ENCODE results near the gene GALNT15.

Gene GALNT15

GRCh38 chr3:16176391-16177030, 2.0 kb downstream of the GALNT15 start:
- H4K8ac ChIP-seq (ENCODE audit: low read length), result peak overlapping the region; percentile 73
- no peaks in the 10 kb centered on the region for H3K27me3 ChIP-seq (ENCODE audit: control insufficient read depth in 1 of 2, insufficient read depth in 1 of 2, low read length in 2 of 2)
- no peak overlapping the region for H3K23ac ChIP-seq (ENCODE audit: low read length in 2 of 2)
- no peak overlapping the region for H2BK5ac ChIP-seq (ENCODE audit: low read depth, low read length, poor library complexity, severe bottlenecking)
- 88% methylated on average over 6 of the region's 6 CpGs for WGBS
- no peaks in the 10 kb centered on the region for H3K79me1 ChIP-seq (replicated peaks; ENCODE audit: low read length, poor library complexity, severe bottlenecking)
- peak overlapping the region; percentile 5 for H2AFZ ChIP-seq (ENCODE audit: low read depth, low read length)
- H3K9me3 ChIP-seq (ENCODE audit: control insufficient read depth, low read length), result no peaks in the 10 kb centered on the region
- H2BK120ac ChIP-seq (ENCODE audit: low read depth, low read length), result peak overlapping the region; percentile 36
- H3K4me2 ChIP-seq (ENCODE audit: low read length, poor library complexity, severe bottlenecking), result no peak overlapping the region
- peak overlapping the region; percentile 12 for H2BK15ac ChIP-seq (ENCODE audit: low read depth, poor library complexity, severe bottlenecking)
- no peak overlapping the region for H2AK5ac ChIP-seq (ENCODE audit: low read length, severe bottlenecking)
- no peak overlapping the region for H3K27ac ChIP-seq (ENCODE audit: low read length, poor library complexity, severe bottlenecking)
- DNase-seq, result no peak
- H2BK12ac ChIP-seq (ENCODE audit: low read length in 2 of 2), result peak overlapping the region; percentile 75 to 79
- H3K14ac ChIP-seq (ENCODE audit: low read length in 2 of 2), result peak overlapping the region in 1 of 2 experiments; percentile 61
- peak overlapping the region; percentile 87 for H3K9ac ChIP-seq (ENCODE audit: low read length)
- peak overlapping the region; percentile 82 for H4K91ac ChIP-seq (ENCODE audit: low read length)
- H3K36me3 ChIP-seq (ENCODE audit: control insufficient read depth in 1 of 2, insufficient read depth in 2 of 2, low read depth in 1 of 2, low read length in 2 of 2), result peaks cover 0 to 16% of the 10 kb centered on the region in 2 experiments
- peak overlapping the region; percentile 19 to 37 for H3K18ac ChIP-seq (ENCODE audit: low read depth in 1 of 2, low read length in 2 of 2)
- peaks cover 14% of the 10 kb centered on the region for H3K4me1 ChIP-seq (ENCODE audit: control insufficient read depth, insufficient read depth, low read depth, low read length)
- H3K4ac ChIP-seq (ENCODE audit: low read depth in 1 of 2, low read length in 2 of 2), result peak overlapping the region in 1 of 2 experiments; percentile 26
- H3K4me3 ChIP-seq (ENCODE audit: insufficient read depth in 1 of 2, low read depth in 1 of 2, low read length in 2 of 2), result peak overlapping the region in 1 of 2 experiments; percentile 79

- no peak overlapping the region for H3K4ac ChIP-seq (ENCODE audit: low read depth in 1 of 2, low read length in 2 of 2)
- H3K79me1 ChIP-seq (replicated peaks; ENCODE audit: low read length, poor library complexity, severe bottlenecking), result no peaks in the 10 kb centered on the region
- H3K4me1 ChIP-seq (ENCODE audit: control insufficient read depth, insufficient read depth, low read depth, low read length), result peaks cover 14% of the 10 kb centered on the region
- no peak overlapping the region for H2BK5ac ChIP-seq (ENCODE audit: low read depth, low read length, poor library complexity, severe bottlenecking)
- no peak overlapping the region for H2BK12ac ChIP-seq (ENCODE audit: low read length in 2 of 2)
- no peak overlapping the region for H4K91ac ChIP-seq (ENCODE audit: low read length)
- no peak overlapping the region for H2AFZ ChIP-seq (ENCODE audit: low read depth, low read length)
- no peaks in the 10 kb centered on the region for H3K9me3 ChIP-seq (ENCODE audit: control insufficient read depth, low read length)
- H3K4me2 ChIP-seq (ENCODE audit: low read length, poor library complexity, severe bottlenecking), result no peak overlapping the region
- peak overlapping the region in 1 of 2 experiments; percentile 79 for H3K4me3 ChIP-seq (ENCODE audit: insufficient read depth in 1 of 2, low read depth in 1 of 2, low read length in 2 of 2)
- no peak for DNase-seq
- H2BK120ac ChIP-seq (ENCODE audit: low read depth, low read length), result no peak overlapping the region
- no peak overlapping the region for H3K14ac ChIP-seq (ENCODE audit: low read length in 2 of 2)
- no peak overlapping the region for H2BK15ac ChIP-seq (ENCODE audit: low read depth, poor library complexity, severe bottlenecking)
- 96% methylated on average over 4 of the region's 4 CpGs for WGBS
- no peak overlapping the region for H3K23ac ChIP-seq (ENCODE audit: low read length in 2 of 2)
- H3K18ac ChIP-seq (ENCODE audit: low read depth in 1 of 2, low read length in 2 of 2), result peak overlapping the region in 1 of 2 experiments; percentile 4
- no peak overlapping the region for H2AK5ac ChIP-seq (ENCODE audit: low read length, severe bottlenecking)
- H3K9ac ChIP-seq (ENCODE audit: low read length), result peak overlapping the region; percentile 87
- H3K36me3 ChIP-seq (ENCODE audit: control insufficient read depth in 1 of 2, insufficient read depth in 2 of 2, low read depth in 1 of 2, low read length in 2 of 2), result peaks cover 0 to 18% of the 10 kb centered on the region in 2 experiments
- H3K27me3 ChIP-seq (ENCODE audit: control insufficient read depth in 1 of 2, insufficient read depth in 1 of 2, low read length in 2 of 2), result no peaks in the 10 kb centered on the region
- no peak overlapping the region for H4K8ac ChIP-seq (ENCODE audit: low read length)
- no peak overlapping the region for H3K27ac ChIP-seq (ENCODE audit: low read length, poor library complexity, severe bottlenecking)
Observed at GRCh38 chr3:16177382-16177781, 2.9 kb downstream of the GALNT15 start.

DNA sequence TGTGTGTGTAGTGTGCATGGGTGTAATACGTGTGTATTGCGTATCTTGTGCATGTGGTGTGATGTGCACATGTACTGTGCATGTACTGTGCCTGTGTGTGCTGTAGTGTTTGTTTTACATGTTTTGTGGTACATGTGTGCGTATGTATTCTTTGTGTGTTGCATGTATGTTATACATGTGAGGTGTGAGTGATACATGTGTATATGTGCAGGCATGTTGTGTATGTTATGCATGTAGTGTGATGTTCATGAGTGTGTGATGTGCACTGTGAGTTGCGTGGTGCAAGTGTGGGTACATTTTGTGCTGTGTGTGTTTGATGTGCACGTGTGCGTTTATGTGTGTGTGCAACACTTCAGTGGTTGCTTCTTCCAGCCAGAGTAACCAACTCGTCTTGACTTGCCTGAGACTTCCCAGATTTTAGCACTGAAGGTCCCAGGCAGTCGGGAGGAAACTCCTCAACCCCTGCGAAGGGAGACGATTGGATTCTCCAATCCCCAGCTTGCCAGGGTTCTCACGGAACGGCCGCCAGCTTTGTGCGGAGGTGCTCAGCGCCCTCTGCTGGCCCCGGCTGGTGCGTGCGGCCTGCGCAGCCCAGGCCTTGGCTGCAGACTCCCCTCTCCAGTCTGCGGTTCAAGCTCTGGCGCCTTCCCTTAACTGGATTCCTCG, 3.6 kb downstream of the GALNT15 start:
- Histone ChIP-seq H3K4me3 (ENCODE audit: insufficient read depth in 1 of 2, low read depth in 1 of 2, low read length in 2 of 2) (peak overlapping the region in 1 of 2 experiments; percentile 79), H4K8ac (ENCODE audit: low read length) (no peak overlapping the region), H3K79me1 (replicated peaks; ENCODE audit: low read length, poor library complexity, severe bottlenecking) (no peaks in the 10 kb centered on the region), H3K27me3 (ENCODE audit: control insufficient read depth in 1 of 2, insufficient read depth in 1 of 2, low read length in 2 of 2) (no peaks in the 10 kb centered on the region), H4K91ac (ENCODE audit: low read length) (no peak overlapping the region), H3K4me1 (ENCODE audit: control insufficient read depth, insufficient read depth, low read depth, low read length) (peaks cover 14% of the 10 kb centered on the region), H2BK15ac (ENCODE audit: low read depth, poor library complexity, severe bottlenecking) (no peak overlapping the region), H2BK5ac (ENCODE audit: low read depth, low read length, poor library complexity, severe bottlenecking) (no peak overlapping the region), H3K9ac (ENCODE audit: low read length) (peak overlapping the region; percentile 87), H3K27ac (ENCODE audit: low read length, poor library complexity, severe bottlenecking) (no peak overlapping the region), H3K23ac (ENCODE audit: low read length in 2 of 2) (no peak overlapping the region), H3K9me3 (ENCODE audit: control insufficient read depth, low read length) (no peaks in the 10 kb centered on the region), H2BK120ac (ENCODE audit: low read depth, low read length) (no peak overlapping the region), H3K4me2 (ENCODE audit: low read length, poor library complexity, severe bottlenecking) (no peak overlapping the region), H3K36me3 (ENCODE audit: control insufficient read depth in 1 of 2, insufficient read depth in 2 of 2, low read depth in 1 of 2, low read length in 2 of 2) (peaks cover 0 to 25% of the 10 kb centered on the region in 2 experiments), H2BK12ac (ENCODE audit: low read length in 2 of 2) (peak overlapping the region; percentile 2 to 88), H2AK5ac (ENCODE audit: low read length, severe bottlenecking) (no peak overlapping the region), H3K4ac (ENCODE audit: low read depth in 1 of 2, low read length in 2 of 2) (peak overlapping the region in 1 of 2 experiments; percentile 76), H3K18ac (ENCODE audit: low read depth in 1 of 2, low read length in 2 of 2) (peak overlapping the region in 1 of 2 experiments; percentile 88), H2AFZ (ENCODE audit: low read depth, low read length) (peak overlapping the region; percentile 57), H3K14ac (ENCODE audit: low read length in 2 of 2) (peak overlapping the region in 1 of 2 experiments; percentile 95)
- DNase-seq, result peak; percentile 88
- WGBS, result 24% methylated on average over 22 of the region's 22 CpGs

DNA sequence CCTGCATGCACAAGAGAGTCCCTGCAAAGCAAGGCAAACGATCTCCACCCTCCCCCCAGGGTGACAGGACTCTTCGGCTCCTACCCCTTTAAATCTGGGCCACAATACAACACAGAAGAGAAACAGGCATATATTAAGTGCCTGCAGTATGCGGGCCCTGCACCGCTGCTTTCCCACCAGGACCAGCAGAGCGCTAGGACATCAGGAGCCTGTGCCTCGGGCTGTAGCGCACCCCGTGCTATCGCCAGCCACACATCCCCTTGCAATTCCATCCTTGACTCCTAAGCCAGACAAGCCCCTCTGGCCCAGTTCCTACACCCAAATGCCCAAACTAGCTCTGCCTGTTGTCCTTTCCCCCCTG, 4.1 kb downstream of the GALNT15 start:
- Histone ChIP-seq H3K27me3 (ENCODE audit: control insufficient read depth in 1 of 2, insufficient read depth in 1 of 2, low read length in 2 of 2) (no peaks in the 10 kb centered on the region), H2BK120ac (ENCODE audit: low read depth, low read length) (peak overlapping the region; percentile 43), H4K91ac (ENCODE audit: low read length) (peak overlapping the region; percentile 74), H2BK15ac (ENCODE audit: low read depth, poor library complexity, severe bottlenecking) (no peak overlapping the region), H3K9ac (ENCODE audit: low read length) (peak overlapping the region; percentile 65), H3K9me3 (ENCODE audit: control insufficient read depth, low read length) (no peaks in the 10 kb centered on the region), H3K14ac (ENCODE audit: low read length in 2 of 2) (peak overlapping the region in 1 of 2 experiments; percentile 33), H3K79me1 (replicated peaks; ENCODE audit: low read length, poor library complexity, severe bottlenecking) (no peaks in the 10 kb centered on the region), H2BK5ac (ENCODE audit: low read depth, low read length, poor library complexity, severe bottlenecking) (no peak overlapping the region), H2BK12ac (ENCODE audit: low read length in 2 of 2) (peak overlapping the region in 1 of 2 experiments; percentile 19), H4K8ac (ENCODE audit: low read length) (peak overlapping the region; percentile 75), H3K4ac (ENCODE audit: low read depth in 1 of 2, low read length in 2 of 2) (peak overlapping the region; percentile 21 to 54), H3K4me2 (ENCODE audit: low read length, poor library complexity, severe bottlenecking) (no peak overlapping the region), H3K4me1 (ENCODE audit: control insufficient read depth, insufficient read depth, low read depth, low read length) (peaks cover 15% of the 10 kb centered on the region), H2AFZ (ENCODE audit: low read depth, low read length) (no peak overlapping the region), H3K4me3 (ENCODE audit: insufficient read depth in 1 of 2, low read depth in 1 of 2, low read length in 2 of 2) (peak overlapping the region in 1 of 2 experiments; percentile 79), H3K23ac (ENCODE audit: low read length in 2 of 2) (no peak overlapping the region), H2AK5ac (ENCODE audit: low read length, severe bottlenecking) (no peak overlapping the region), H3K36me3 (ENCODE audit: control insufficient read depth in 1 of 2, insufficient read depth in 2 of 2, low read depth in 1 of 2, low read length in 2 of 2) (peaks cover 0 to 27% of the 10 kb centered on the region in 2 experiments), H3K27ac (ENCODE audit: low read length, poor library complexity, severe bottlenecking) (no peak overlapping the region), H3K18ac (ENCODE audit: low read depth in 1 of 2, low read length in 2 of 2) (peak overlapping the region; percentile 55 to 60)
- no peak for DNase-seq
- 56% methylated on average over 9 of the region's 9 CpGs for WGBS

Measured in mesenchymal stem cell (in vitro differentiated cells and primary cell).